HG02623 (cell line): ENCODE results near the gene TIPIN.
"Not testable (repeated sequence)": the region's sequence is repeated elsewhere in the genome, so short reads cannot be mapped to it uniquely, and the experiment has no call there.

Experiments used
- ATAC-seq: cut with Tn5 transposase; IDR thresholded peaks from one replicate; pipeline ENCODE4 v1.9.1; 2021; ENCODE audit warnings: moderate library complexity; ENCODE audit not compliant: unreplicated experiment

Gene TIPIN

DNA sequence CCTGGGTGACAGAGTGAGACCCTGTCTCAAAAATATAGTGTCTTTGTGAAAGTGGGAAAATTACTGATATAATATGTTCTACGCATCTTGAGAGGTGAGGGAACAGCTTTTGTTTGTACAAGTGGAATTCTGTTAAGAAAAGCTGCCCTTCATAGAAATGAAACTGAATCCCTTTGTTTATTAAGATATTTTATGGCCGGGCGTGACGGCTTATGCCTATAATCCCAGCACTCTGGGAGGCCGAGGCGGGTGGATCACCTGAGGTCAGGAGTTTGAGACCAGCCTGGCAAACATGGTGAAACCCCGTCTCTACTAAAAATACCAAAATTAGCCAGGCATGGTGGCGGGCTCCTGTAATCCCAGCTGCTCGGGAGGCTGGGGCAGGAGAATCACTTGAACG, 52.1 kb downstream of the TIPIN start:
- ATAC-seq = not testable (repeated sequence)

DNA sequence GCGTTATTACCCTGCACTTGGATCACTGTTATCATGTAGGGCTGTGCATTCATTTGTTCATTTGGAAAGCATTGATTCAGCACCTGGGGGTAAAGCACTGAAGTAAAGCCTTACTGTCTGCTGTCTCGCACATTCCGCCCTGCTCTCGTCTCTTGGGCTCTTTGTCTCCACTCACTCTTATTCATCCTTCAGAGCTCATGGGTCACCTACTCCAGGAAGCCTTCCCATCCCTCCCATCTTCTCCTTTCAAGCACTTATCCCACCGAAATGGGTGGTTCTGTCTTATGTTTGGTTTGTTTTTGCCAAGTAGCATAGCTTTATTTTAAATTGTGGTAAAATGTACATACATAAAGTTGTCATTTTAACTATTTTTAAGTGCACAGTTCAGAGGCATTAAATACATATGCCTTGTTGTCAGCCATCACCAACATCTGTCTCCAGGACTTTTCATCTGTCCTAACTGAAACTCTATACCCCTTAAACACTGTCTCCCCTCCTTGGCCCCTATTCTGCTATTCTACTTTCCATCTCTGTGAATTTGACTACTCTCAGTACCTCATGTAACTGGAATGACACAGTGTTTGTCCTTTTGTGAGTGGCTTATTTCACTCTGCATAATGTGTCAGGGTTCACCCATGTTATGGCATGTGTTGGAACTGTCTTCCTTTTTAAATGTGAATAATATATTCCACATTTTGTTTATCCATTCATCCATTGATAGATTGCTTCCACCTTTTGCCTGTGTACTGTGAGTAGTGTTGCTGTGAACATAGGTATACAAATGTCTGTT, 53.8 kb downstream of the TIPIN start:
- ATAC-seq = no peak

GRCh38 chr15:66298803-66299251, 57.7 kb downstream of the TIPIN start:
- ATAC-seq = no peak

DNA sequence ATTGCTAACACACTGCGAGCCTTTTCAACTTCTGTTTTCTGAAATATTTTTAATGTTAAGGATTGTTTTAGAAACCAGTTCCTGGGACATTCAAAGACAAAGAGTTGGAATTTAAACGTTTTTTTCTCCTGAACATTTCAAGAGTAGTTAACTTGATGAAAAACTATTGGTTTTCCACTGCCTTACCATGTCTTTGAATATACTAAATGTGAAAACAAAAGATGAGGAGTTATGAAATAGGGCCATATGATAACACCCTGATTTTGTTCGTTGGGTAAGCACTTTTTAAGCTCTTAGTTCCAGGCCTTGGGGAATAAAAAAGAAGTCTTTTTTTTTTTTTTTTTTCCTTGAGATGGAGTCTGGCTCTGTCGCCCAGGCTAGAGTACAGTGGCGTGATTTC, 60.3 kb downstream of the TIPIN start:
- no peak for ATAC-seq

- no peak for ATAC-seq
These were observed 61.6 kb downstream of the TIPIN start for GRCh38 chr15:66294932-66295235.

GRCh38 chr15:66294157-66294931, 62.1 kb downstream of the TIPIN start:
- ATAC-seq = peak; percentile 9

- ATAC-seq = peak; percentile 69
These were observed 62.9 kb downstream of the TIPIN start, which contains the start of gene DIS3L for GRCh38 chr15:66293419-66294156. TSS of gene DIS3L (plus strand) at chr15:66293568. CDS start at chr15:66293597, 29 bp downstream.

DNA sequence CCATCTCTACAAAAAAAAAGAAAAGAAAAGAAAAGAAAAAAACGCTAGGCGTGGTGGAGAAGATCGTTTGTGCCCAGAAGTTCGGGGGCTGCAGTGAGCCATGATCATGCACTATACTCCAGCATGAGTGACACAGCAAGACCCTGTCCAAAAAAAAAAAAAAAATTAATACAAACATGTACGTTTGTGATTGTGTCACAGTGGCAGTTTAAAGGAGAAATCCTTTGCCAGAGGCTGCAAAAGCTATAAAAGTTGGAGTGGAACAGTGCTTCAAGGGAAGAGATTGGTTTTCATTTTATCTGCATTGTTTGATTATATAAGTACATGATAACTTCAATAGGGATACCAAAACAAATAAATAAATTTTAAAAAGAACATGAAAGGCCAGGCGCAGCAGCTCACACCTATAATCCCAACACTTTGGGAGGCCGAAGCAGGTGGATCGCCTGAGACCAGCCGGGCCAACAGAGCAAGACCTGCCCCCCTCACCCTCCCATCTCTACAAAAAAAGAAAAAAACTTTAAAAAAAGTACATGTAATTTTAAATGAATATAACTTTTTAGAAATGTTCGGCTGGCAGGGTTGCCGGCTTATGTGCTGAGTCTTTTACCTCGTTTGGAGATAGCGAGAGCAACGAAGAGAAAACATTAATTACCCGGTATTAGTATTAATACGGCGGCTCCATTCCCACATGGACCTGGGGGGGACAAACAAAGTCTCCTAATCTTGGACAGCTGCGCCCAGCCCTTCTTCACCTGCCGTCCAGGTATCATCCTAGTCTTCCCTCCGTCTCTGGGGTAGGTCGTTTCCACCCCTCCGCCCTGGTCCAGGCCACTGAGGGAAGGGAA, 63.7 kb downstream of the TIPIN start:
- ATAC-seq = no peak

DNA sequence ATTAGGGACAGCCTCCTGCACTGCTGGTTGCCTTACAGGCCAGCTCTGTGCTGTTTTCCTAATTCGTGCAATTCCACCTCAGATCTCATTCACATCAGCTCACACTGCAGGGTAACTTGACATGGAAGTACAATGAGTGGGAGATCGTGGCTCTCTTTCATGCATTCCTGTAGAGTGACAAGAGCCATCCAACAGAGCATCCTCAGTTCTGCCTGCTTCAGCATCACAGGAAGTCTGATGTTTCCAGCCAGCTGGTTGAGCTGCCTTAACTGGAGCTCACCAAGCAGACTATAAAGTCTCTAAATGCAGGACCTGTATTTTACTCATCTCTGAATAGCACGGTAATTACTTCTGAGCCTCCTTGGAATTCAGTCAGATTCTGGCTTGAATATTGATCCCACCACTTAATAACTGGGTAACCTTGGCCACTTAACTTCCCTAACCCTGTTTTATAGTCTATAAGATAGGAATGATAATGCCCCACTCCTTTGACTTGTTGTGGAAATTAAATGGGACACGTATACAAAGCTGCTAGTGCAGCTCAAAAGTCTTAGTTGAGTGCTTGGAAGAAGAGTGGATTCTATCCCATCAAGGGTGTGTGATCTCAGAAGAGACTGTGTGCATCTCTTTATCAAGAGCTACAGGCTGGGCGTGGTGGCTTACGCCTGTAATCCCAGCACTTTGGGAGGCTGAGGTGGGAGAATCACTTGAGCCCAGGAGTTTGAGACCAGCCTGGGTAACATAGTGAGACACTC, 64.5 kb downstream of the TIPIN start:
- ATAC-seq = no peak

DNA sequence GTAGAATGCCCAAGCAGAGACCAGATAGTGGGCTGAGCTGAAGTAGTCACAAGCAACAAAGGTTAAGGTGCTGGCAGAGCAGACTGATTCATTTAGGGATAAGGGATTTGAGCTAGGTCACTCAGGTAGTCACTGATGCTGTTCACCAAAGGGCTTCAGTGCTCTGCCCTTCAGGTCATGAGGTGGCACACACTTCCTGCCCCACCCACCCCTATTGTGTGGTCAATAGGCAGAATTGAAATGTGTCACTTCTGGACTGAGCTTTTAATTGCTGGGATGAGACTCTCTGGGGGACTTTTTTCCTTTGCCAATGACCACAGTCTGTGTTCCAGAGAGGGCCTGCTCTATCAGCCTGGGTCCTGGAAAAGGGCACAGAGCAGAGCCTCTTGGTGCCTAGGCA, 66.0 kb downstream of the TIPIN start:
- no peak for ATAC-seq

- no peak for ATAC-seq
These were observed 66.5 kb downstream of the TIPIN start for GRCh38 chr15:66290007-66290406.

- no peak for ATAC-seq
These were observed 67.8 kb downstream of the TIPIN start for GRCh38 chr15:66288551-66289185.

DNA sequence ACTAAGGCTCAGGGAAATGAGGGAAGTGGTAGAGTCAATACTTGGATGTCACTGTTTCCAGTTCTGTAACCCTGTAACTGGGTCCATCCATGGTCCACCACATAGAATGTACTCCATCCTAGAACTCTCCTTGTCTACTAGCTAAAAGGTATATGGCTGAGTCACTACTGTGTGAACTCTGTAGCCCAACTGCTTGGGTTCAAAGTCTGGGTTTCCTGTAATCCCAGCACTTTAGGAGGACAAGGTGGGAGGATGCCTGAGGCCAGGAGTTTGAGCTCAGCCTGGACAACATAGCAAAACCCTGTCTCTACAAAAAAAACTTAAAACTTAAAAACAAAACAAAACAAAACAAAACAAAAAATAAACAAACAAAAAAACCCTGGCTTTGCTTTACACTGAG, 68.4 kb downstream of the TIPIN start:
- no peak for ATAC-seq

DNA sequence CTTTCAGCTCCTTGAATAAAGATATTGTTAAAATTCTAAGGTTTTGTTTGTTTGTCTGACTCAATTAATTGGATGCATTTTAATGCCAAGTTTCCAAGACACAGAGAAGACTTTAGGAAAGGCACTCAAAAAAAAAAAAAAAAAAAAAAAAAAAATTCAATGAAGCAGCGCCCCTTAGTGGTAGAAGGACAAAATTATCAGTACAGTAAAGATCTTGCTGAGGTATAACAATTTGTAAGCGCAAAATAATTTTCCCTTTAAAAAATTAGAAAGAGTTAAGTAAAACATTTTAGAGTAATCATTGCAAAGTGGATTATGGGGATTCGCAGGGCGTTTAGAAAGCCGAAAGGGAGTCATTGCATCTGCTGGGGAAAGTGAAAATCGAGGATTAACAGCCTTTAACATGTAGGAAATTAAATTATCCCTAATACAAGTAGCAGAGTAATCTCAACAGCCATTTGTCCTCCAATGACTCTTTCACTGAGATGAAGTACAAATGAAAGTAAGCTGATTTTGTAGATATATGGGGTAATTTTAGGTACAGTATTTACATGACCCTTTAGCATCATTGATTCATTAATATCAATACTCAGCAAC, 68.9 kb downstream of the TIPIN start:
- ATAC-seq = no peak
